ENCODE results near the gene SNX20. TPM values are rescaled to one million over a fixed set of nuclear protein-coding genes. Genes with fewer than 3 reads are reported as not detected.

The SNX20 gene
- total and polyA plus RNA-seq, 10 of the 15 experiments (the other 5 are each of a cell fraction or from before 2014, with no cell fraction given), result 4.6 to 30.8 (median 21.9) TPM

DNA sequence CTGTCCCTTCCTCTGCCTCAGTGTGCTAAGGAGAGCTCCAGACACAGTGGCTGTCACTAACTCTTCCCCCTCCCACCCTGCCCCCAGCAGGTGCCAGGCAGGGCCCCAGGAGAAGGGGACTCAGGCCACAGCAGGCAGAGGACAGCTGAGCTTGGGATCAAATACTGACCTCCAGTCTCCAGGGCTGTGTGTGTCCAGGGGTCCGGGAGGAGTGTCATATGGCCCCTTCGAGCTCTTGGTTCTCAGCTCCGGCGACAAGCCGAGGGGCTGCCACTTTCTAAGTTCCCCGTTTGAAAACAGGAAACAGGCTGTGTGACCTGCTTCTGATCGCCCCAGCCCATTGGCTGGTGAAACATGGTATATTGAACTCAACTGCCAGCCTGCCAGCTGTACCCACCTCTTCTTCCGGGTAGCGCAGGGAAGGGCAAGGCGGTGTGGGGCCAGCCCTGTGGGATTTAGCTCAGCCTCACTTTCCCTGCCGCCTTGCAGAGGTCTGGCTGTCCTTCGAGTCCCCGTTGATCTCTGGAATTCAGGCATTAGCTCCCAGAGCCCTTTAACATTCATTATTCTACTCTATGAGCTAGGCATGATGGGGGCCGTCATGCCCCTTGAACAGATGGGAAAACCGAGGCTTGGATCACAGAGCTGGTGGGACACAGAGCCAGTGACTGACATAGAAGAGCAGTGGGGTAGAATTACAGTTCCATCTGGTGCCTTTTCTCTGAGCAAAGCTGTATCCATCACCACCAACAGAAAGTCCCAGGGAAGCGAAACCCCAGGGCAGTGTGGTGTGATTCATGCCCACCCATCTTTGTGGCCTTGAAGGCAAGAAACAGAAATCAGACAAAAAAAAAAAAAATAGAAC, at the start of gene SNX20 (continued):
- TF ChIP-seq, protein P1, sequence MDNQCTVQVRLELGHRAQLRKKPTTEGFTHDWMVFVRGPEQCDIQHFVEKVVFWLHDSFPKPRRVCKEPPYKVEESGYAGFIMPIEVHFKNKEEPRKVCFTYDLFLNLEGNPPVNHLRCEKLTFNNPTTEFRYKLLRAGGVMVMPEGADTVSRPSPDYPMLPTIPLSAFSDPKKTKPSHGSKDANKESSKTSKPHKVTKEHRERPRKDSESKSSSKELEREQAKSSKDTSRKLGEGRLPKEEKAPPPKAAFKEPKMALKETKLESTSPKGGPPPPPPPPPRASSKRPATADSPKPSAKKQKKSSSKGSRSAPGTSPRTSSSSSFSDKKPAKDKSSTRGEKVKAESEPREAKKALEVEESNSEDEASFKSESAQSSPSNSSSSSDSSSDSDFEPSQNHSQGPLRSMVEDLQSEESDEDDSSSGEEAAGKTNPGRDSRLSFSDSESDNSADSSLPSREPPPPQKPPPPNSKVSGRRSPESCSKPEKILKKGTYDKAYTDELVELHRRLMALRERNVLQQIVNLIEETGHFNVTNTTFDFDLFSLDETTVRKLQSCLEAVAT (IDR thresholded peaks at IDR 0.05), result peak; percentile 68
- TF ChIP-seq TBL1XR1 (IDR thresholded peaks at IDR 0.05; ENCODE audit: low read depth, low read length) (peak; percentile 66; the same call in 1 of the 2 replicates), IKZF1 (conservative IDR thresholded peaks at IDR 0.05) (peak; percentile 85), GATAD2B (conservative IDR thresholded peaks at IDR 0.05; ENCODE audit: low read depth) (peak; percentile 90), RFX5 (IDR thresholded peaks at IDR 0.05; ENCODE audit: low read depth, low read length) (peak; percentile 20; the same call in 1 of the 2 replicates), NR2F1 (conservative IDR thresholded peaks at IDR 0.05) (peak; percentile 46), CREM (IDR thresholded peaks at IDR 0.05; ENCODE audit: low read depth) (no peak), ZZZ3 (IDR thresholded peaks at IDR 0.05; ENCODE audit: control insufficient read depth, insufficient read length, low read depth) (no peak), SMARCA5 (IDR thresholded peaks at IDR 0.05) (peak; percentile 89), SMAD1 (IDR thresholded peaks at IDR 0.05; ENCODE audit: low read depth, partially characterized antibody) (no peak), POLR2AphosphoS5 (IDR thresholded peaks at IDR 0.05; ENCODE audit: low read length) (peak; percentile 84), CREB1 (IDR thresholded peaks at IDR 0.05; ENCODE audit: low read depth) (0 out of 2 replicates have a peak, but pooled peaks have one; percentile 9), ZNF217 (IDR thresholded peaks at IDR 0.05) (peak; percentile 65; the same call in 1 of the 2 replicates), SIN3A (IDR thresholded peaks at IDR 0.05; ENCODE audit: low read depth, low read length) (peak; percentile 31; the same call in 1 of the 2 replicates), TARDBP (IDR thresholded peaks at IDR 0.05; ENCODE audit: borderline replicate concordance) (no peak), CHD1 (IDR thresholded peaks at IDR 0.05; ENCODE audit: low read depth, low read length) (0 out of 2 replicates have a peak, but pooled peaks have one; percentile 67), TCF3 (IDR thresholded peaks at IDR 0.05; ENCODE audit: borderline replicate concordance, insufficient read depth, low read depth, low read length) (peak; percentile 69; the same call in 1 of the 2 replicates), CHD4 (IDR thresholded peaks at IDR 0.05) (no peak)
- TF ChIP-seq, protein P2, sequence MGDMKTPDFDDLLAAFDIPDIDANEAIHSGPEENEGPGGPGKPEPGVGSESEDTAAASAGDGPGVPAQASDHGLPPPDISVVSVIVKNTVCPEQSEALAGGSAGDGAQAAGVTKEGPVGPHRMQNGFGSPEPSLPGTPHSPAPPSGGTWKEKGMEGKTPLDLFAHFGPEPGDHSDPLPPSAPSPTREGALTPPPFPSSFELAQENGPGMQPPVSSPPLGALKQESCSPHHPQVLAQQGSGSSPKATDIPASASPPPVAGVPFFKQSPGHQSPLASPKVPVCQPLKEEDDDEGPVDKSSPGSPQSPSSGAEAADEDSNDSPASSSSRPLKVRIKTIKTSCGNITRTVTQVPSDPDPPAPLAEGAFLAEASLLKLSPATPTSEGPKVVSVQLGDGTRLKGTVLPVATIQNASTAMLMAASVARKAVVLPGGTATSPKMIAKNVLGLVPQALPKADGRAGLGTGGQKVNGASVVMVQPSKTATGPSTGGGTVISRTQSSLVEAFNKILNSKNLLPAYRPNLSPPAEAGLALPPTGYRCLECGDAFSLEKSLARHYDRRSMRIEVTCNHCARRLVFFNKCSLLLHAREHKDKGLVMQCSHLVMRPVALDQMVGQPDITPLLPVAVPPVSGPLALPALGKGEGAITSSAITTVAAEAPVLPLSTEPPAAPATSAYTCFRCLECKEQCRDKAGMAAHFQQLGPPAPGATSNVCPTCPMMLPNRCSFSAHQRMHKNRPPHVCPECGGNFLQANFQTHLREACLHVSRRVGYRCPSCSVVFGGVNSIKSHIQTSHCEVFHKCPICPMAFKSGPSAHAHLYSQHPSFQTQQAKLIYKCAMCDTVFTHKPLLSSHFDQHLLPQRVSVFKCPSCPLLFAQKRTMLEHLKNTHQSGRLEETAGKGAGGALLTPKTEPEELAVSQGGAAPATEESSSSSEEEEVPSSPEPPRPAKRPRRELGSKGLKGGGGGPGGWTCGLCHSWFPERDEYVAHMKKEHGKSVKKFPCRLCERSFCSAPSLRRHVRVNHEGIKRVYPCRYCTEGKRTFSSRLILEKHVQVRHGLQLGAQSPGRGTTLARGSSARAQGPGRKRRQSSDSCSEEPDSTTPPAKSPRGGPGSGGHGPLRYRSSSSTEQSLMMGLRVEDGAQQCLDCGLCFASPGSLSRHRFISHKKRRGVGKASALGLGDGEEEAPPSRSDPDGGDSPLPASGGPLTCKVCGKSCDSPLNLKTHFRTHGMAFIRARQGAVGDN (IDR thresholded peaks at IDR 0.05), result peak; percentile 94
- TF ChIP-seq, protein P3, sequence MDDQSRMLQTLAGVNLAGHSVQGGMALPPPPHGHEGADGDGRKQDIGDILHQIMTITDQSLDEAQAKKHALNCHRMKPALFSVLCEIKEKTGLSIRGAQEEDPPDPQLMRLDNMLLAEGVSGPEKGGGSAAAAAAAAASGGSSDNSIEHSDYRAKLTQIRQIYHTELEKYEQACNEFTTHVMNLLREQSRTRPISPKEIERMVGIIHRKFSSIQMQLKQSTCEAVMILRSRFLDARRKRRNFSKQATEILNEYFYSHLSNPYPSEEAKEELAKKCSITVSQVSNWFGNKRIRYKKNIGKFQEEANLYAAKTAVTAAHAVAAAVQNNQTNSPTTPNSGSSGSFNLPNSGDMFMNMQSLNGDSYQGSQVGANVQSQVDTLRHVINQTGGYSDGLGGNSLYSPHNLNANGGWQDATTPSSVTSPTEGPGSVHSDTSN (IDR thresholded peaks at IDR 0.05; ENCODE audit: insufficient replicate concordance, low read depth, low read length), result no peak
- TF ChIP-seq, protein P4, sequence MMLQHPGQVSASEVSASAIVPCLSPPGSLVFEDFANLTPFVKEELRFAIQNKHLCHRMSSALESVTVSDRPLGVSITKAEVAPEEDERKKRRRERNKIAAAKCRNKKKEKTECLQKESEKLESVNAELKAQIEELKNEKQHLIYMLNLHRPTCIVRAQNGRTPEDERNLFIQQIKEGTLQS (IDR thresholded peaks at IDR 0.05; ENCODE audit: borderline replicate concordance, extremely low read depth, low read depth, low read length), result no peak

Measured in GM12878 (cell line).